Esophagus squamous epithelium (tissue), 5 donors: ENCODE measurements around the gene SMIM9. TPM values are rescaled to one million over a fixed set of nuclear protein-coding genes. Genes with fewer than 3 reads are reported as not detected.

Experiments
- DNase-seq: peaks from one replicate; lab custom pipeline; 2025; lab: John Stamatoyannopoulos, UW
- H3K27ac ChIP-seq, 4 donors: fragments of 200-600 bp; sonication (generic); one replicate each; pipeline ENCODE4 v1.5.1; 2016 to 2019; ENCODE audit warnings: mild to moderate bottlenecking in 1 of 4
- H3K27me3 ChIP-seq, 4 donors: fragments of 200-600 bp; sonication (generic); 1 replicate in 3 of 4; 2 replicates in 1 of 4; pipeline versions ENCODE4 v1.5.1 to v1.6.0; 2017 to 2021; ENCODE audit warnings: antibody characterized with exemption in 1 of 4
- H3K36me3 ChIP-seq, 3 donors: fragments of 200-600 bp; sonication (generic); one replicate each; pipeline ENCODE4 v1.5.1; 2016 to 2019
- H3K4me1 ChIP-seq, 3 donors: fragments of 200-600 bp; sonication (generic); one replicate each; pipeline ENCODE4 v1.5.1; 2017 to 2019
- H3K4me3 ChIP-seq, 4 donors: fragments of 200-600 bp; sonication (generic); 1 replicate in 3 of 4; 2 replicates in 1 of 4; pipeline ENCODE4 v1.5.1; 2016 to 2019; ENCODE audit warnings: mild to moderate bottlenecking in 2 of 4, moderate library complexity in 1 of 4
- H3K9me3 ChIP-seq, 3 donors: fragments of 200-600 bp; sonication (generic); one replicate each; pipeline ENCODE4 v1.5.1; 2016 to 2019
- POLR2A ChIP-seq, 4 donors: fragments of 450-650 bp; IDR thresholded peaks; one replicate each; pipeline ENCODE4 v1.6.1; 2017; ENCODE audit warnings: antibody characterized with exemption in 4 of 4, mild to moderate bottlenecking in 4 of 4, moderate library complexity in 3 of 4
- WGBS, 2 donors: methylation state at CpG; one replicate each; pipeline ENCODE4 v1.1.5; 2018; 5-methylcytosine and 5-hydroxymethylcytosine counted together
- intact Hi-C: fragments of 100-400 bp; cut with DNase I; formaldehyde crosslinking; loops from one replicate; pipeline ENCODE4 v1.15.0; 2022
- total RNA-seq, 4 donors: library from RNA; depleted of rRNA; stranded (reverse); fragments of >200 nt; gene quantifications; one replicate each; pipeline ENCODE4 v1.1.0, GENCODE V29; 2016
- TF ChIP-seq, protein P1 (sequence below), 6 experiments: fragments of 450-650 bp in 4 of 6; fragments of 200-600 bp in 2 of 6; sonication (generic) in 2 of 6; IDR thresholded peaks; one replicate each; pipeline ENCODE4 v1.5.1; 2016 to 2019; ENCODE audit warnings: antibody characterized with exemption in 6 of 6, mild to moderate bottlenecking in 4 of 6, moderate library complexity in 4 of 6
- donor health status: DM: yes; HTN: yes; CAD: no.

Gene SMIM9
- total RNA-seq, 4 donors from 2014 or later, result not detected

GRCh38 chrX:154813801-154814200, 20.7 kb downstream of the SMIM9 start:
- DNase-seq, result no peak
- intact Hi-C loops, result no loop called here
- Histone ChIP-seq H3K4me3 (no peak overlapping the region), H3K9me3 (no peaks in the 10 kb centered on the region), H3K36me3 (no peaks in the 10 kb centered on the region), H3K27ac (no peak overlapping the region), H3K27me3 (no peaks in the 10 kb centered on the region), H3K4me1 (no peaks in the 10 kb centered on the region)
- 8 to 20% methylated on average over 1 of the region's 1 CpG for WGBS, 2 donors
- TF ChIP-seq, protein P1, sequence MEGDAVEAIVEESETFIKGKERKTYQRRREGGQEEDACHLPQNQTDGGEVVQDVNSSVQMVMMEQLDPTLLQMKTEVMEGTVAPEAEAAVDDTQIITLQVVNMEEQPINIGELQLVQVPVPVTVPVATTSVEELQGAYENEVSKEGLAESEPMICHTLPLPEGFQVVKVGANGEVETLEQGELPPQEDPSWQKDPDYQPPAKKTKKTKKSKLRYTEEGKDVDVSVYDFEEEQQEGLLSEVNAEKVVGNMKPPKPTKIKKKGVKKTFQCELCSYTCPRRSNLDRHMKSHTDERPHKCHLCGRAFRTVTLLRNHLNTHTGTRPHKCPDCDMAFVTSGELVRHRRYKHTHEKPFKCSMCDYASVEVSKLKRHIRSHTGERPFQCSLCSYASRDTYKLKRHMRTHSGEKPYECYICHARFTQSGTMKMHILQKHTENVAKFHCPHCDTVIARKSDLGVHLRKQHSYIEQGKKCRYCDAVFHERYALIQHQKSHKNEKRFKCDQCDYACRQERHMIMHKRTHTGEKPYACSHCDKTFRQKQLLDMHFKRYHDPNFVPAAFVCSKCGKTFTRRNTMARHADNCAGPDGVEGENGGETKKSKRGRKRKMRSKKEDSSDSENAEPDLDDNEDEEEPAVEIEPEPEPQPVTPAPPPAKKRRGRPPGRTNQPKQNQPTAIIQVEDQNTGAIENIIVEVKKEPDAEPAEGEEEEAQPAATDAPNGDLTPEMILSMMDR (IDR thresholded peaks at IDR 0.05), result no peak
- TF ChIP-seq POLR2A (IDR thresholded peaks at IDR 0.05), result no peak

GRCh38 chrX:154812341-154813101, 21.9 kb downstream of the SMIM9 start:
- intact Hi-C loops, result no loop called here
- no peaks in the 10 kb centered on the region for H3K27me3 ChIP-seq
- no peaks in the 10 kb centered on the region for H3K9me3 ChIP-seq
- no peak overlapping the region for H3K27ac ChIP-seq
- H3K4me3 ChIP-seq, result no peak overlapping the region
- no peaks in the 10 kb centered on the region for H3K4me1 ChIP-seq
- WGBS, 2 donors, result 40 to 47% methylated on average over 2 of the region's 2 CpGs
- H3K36me3 ChIP-seq, result no peaks in the 10 kb centered on the region
- DNase-seq, result no peak
- no peak for TF ChIP-seq POLR2A (IDR thresholded peaks at IDR 0.05)
- TF ChIP-seq, protein P1 (IDR thresholded peaks at IDR 0.05), result no peak

- WGBS, 2 donors, result 67 to 92% methylated on average over 1 of the region's 1 CpG
- no peaks in the 10 kb centered on the region for H3K9me3 ChIP-seq
- H3K27me3 ChIP-seq, result no peaks in the 10 kb centered on the region
- no peak overlapping the region for H3K27ac ChIP-seq
- no peak for TF ChIP-seq POLR2A (IDR thresholded peaks at IDR 0.05)
- TF ChIP-seq, protein P1 (IDR thresholded peaks at IDR 0.05), result no peak
- no peak overlapping the region for H3K4me3 ChIP-seq
- no peak for DNase-seq
- no peaks in the 10 kb centered on the region for H3K36me3 ChIP-seq
- H3K4me1 ChIP-seq, result peaks cover 0 to 5% (median 0%) of the 10 kb centered on the region in 3 donors
- intact Hi-C loops, result no loop called here
These were observed 24.4 kb downstream of the SMIM9 start for GRCh38 chrX:154809939-154810665.

DNA sequence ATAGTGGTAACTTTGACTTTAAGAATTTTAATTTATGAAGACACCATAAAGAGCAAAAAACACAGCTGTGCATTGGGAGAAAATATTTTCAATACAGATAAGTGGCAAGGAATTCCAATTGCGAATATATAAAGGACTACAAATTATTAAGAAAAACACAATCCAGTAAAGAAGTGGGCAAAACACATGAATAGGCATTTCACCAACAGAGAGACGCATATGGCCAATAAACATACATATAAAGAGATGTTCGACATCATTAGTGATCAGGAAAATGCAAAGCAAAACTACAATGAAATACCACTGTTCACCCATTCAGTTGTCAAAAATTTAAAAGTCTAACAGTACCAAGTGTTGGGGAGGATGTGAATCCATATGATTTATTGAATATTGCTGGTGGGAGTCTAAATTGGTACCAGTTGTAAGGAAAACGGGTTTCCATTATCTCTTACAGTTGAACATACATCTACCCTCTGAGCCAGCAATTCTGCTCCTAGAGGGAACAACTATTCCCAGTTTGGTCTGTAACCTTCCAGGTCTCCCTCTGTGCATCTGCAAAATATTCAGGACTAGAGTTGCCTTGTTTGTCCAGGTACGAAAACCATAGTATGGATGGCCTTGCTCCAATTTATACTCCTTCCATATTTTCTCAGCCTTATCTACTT, 27.5 kb downstream of the SMIM9 start:
- H3K4me1 ChIP-seq, result peaks cover 0 to 18% (median 0%) of the 10 kb centered on the region in 3 donors
- WGBS, 2 donors, result 86 to 90% methylated on average over 5 of the region's 5 CpGs
- TF ChIP-seq, protein P1 (IDR thresholded peaks at IDR 0.05), result no peak
- TF ChIP-seq POLR2A (IDR thresholded peaks at IDR 0.05), result no peak
- intact Hi-C loops, result no loop called here
- H3K27me3 ChIP-seq, result no peaks in the 10 kb centered on the region
- H3K9me3 ChIP-seq, result no peaks in the 10 kb centered on the region
- H3K27ac ChIP-seq, result no peak overlapping the region
- H3K36me3 ChIP-seq, result no peaks in the 10 kb centered on the region
- no peak overlapping the region for H3K4me3 ChIP-seq
- DNase-seq, result no peak
